Measurements from ENCODE around the gene ILRUN.
"Not testable (repeated sequence)": the region's sequence is repeated elsewhere in the genome, so short reads cannot be mapped to it uniquely, and the experiment has no call there.

ILRUN gene

GRCh38 chr6:34697544-34697836, 923 bp upstream of the ILRUN start:
- no peak for DNase-seq (ENCODE audit: low read depth)

- DNase-seq (ENCODE audit: low read depth), result no peak
These were observed 303 bp downstream of the ILRUN start for GRCh38 chr6:34696189-34696738.

DNA sequence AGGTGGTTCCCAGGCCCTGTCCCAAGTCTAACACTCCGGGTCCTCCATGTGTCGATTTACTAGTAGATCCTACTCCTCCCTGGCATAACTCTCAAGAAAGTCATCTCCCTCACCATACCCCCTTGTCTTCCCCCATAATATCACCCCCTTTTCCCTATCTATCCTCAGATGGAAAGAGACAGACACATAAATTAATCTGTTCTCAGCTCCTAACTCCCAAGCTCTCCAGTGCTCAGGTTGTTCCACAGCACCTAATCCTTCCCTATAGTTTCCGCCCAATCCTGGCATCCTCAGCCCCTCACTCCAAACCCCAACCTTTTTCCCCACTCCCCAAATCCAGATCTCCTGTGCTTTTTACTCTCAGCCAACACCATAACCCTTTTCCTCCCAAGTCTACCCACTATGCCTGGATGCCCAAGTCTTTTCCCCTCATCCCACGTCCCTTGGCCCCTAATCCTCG, 808 bp downstream of the ILRUN start:
- DNase-seq (ENCODE audit: low read depth), result no peak

GRCh38 chr6:34692280-34692679, 4.3 kb downstream of the ILRUN start:
- DNase-seq (ENCODE audit: low read depth), result no peak

DNA sequence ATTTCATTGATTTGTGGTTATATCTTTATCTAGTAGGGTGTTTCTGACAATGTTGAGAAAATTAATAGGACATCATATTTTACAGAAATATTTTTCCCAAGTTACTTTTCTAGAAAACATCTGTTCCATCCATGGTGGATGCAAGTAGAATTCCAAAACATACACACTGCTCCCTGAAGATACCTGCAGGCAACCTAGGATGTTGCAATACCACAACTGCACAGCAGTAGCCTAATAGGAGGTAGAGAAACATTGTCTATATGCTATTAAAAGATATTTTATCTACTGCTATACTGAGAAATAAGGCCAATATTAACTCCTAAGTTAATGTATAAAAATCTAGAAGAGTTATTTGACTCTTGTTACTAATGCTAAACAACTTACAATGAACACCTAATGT, 6.8 kb downstream of the ILRUN start:
- DNase-seq (ENCODE audit: low read depth), result no peak

- DNase-seq (ENCODE audit: low read depth), result no peak
These were observed 7.6 kb downstream of the ILRUN start for GRCh38 chr6:34688956-34689355.

- no peak for DNase-seq (ENCODE audit: low read depth)
These were observed 11.6 kb downstream of the ILRUN start for GRCh38 chr6:34684919-34685318.

DNA sequence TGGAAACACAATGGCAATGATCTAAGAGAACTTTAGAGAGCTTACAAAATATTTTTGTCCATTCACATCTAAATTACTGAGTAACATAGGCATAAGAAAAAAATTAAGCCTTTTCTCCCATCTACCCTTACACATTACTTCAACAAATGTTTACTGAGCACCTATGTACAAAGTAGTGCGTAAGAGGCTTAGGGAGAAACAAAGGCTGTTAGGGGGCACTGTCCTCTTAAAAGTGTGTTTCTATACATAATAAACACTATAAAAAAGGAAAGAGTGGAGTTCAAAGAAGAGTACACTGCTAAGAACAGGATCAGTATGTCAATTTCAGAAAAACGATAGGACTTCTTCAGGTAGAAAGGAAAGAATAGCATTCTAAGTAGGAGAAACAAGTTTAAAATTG, 12.2 kb downstream of the ILRUN start:
- DNase-seq (ENCODE audit: low read depth), result no peak

DNA sequence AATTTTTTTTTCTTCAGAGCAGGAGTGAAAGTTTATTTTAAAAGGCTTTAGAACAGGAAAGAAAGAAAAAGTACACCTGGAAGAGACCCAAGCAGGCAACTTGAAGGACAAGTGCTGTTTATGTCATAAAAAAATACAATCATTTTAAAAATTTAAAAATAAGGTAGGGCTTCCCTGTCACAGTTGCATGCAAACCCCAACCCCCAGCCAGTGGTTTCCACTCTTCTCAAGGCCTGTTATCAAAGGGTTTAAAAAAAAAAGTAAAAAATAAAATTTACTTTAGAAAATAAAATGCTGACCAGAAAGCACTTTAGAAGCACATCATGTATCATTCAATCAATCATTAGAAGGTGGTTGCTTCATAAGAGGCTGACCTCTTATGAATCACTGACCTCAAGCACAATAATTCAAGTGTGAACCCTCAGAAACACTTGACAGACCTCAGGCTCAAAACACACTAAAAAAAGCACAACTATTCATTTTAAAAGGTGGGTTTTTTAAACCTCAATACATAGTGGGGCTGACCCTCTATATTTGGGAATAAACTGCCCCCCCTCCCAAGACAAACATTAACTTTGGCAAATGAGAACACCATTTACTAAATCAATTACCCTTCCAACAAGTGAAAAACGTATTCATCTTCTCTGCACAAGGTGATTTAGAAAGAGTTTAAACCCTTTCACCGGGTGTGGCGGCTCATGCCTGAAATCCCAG, 15.6 kb downstream of the ILRUN start:
- no peak for DNase-seq (ENCODE audit: low read depth)

DNA sequence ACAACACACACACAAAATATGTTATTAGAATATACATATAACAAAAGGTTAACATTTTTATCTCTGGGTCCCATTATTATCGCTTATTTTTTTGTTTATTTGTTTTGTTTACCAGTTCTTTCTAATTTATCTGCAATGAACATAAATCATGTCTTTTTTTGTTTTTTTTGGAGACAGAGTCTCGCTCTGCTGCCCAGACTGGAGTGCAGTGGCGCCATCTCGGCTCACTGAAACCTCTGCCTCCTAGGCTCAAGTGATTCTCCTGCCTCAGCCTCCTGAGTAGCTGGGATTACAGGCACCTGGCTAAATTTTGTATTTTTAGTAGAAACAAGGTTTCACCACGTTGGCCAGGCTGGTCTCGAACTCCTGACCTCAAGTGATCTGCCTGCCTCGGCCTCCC, 16.3 kb downstream of the ILRUN start:
- not testable (repeated sequence) for DNase-seq (ENCODE audit: low read depth)

DNA sequence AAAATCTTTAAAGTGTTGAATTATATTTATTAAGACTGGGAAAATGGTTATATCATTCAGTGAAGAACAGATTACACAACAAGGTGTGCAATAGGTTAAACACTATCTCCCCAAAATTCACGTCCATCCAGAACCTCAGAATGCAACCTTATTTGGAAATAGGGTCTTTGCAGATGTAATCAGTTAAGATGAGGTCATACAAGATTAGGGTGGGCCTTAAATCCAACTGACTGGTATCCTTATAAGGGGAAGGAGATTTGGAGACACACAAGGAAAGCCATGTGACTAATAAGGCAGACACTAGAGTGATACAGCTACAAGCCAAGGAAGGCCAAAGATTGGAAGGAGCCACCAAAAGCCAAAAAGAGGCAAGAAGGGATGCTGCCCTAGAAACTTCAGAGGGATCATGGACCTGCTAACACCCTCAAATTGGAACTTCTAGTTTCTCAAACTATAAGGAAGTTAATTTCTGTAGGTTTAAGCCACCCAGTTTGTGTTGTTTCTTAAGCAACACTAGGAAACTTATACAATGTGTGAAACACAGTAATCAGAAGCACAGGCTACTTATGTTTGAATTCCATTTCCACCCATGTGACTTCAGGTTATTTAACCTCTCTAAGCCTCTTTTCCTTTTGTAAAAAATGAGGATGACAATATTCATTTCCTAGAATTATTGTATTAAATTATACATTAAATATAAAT, 16.9 kb downstream of the ILRUN start:
- DNase-seq (ENCODE audit: low read depth), result no peak

- DNase-seq (ENCODE audit: low read depth), result no peak
These were observed 20.4 kb downstream of the ILRUN start for GRCh38 chr6:34676140-34676539.

- not testable (repeated sequence) for DNase-seq (ENCODE audit: low read depth)
These were observed 21.6 kb downstream of the ILRUN start for GRCh38 chr6:34674930-34675329.

DNA sequence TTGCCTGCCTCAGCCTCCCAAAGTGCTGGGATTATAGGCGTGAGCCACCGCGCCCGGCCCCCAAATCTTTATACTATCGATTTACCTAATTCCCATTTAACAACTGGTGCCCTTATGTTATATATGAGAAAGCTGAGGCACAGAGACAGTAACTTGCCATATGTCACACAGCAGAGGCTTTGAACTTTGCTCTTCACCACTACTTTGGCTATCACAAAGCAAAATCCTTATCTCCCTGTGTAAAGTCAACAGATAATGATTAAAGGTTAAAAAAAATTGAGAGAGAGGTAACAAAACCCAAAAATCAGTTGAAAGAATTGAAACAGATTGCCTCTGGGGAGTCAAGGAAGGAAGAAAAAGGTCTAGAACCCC, 22.3 kb downstream of the ILRUN start:
- DNase-seq (ENCODE audit: low read depth), result no peak

DNA sequence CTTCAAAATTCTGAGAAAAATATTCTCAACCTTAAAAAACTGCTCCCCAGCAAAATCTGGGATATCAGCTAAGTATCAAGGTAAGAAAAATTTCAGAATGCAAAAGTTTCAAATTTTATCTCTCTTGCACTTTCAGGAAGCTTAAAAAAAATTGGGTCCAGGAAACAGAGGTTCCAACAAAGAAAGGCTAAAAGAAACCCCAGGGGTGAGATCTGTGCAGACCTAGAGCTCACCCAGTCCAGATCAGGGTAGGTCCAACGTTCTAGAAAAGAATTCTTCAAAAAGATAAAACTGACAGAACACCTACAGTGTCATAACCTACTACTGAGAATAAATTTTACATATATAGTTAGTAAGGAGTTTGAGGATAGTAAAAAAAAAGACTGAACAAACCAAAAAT, 23.5 kb downstream of the ILRUN start:
- DNase-seq (ENCODE audit: low read depth), result no peak

DNA sequence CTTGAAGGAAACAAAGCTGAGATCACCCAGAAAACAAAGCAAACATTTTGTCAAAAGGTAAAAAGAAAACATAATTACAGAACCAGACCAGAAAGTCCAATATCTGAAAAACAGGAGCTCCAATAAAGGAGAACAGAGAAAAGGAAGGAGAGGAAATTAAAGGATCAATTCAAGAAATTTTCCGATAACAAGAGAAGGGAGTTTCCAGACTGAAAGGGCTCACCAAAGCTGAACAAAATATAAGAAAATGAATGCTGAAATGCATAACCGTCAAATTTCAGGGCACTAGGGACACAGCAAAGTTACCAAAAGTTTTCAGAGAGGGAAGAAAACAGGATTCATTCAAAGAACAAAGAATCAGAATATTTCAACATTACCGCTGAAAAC, 23.9 kb downstream of the ILRUN start:
- no peak for DNase-seq (ENCODE audit: low read depth)

DNA sequence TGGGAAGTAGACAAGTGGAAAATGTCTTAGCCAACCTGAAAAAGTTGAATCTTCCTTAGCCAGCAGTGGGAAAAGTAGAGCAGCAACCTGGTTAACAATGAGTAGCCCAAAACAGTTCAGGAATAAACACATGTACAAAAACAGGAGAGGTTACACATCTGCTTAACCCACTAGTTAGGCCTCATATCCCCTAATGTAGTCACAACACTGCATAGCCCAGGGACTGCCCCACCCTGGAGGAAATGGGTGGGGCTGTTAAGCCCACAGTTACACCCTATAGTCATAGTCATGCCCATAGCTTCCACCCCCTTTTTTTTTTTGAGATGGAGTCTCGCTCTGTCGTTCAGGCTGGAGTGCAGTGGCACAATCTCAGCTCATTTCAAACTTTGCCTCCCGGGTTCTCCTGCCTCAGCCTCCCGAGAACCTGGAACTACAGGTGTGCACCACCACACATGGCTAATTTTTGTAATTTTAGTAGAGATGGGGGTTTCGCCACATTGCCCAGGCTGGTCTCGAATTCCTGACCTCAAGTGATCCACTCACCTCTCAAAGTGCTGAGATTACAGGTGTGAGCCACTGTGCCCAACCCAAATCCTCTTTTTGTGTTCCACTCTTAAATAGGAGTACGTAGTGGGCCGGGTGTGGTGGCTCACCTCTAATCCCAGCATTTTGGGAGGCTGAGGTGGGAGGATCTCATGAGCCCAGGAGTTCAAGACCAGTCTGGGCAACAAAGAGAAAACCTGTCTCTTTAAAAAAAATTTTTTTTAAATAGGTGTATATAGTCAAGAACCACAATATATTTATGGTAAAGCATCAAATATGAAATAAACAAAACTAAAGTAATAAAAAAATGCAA, 24.5 kb downstream of the ILRUN start:
- peak; percentile 60 for DNase-seq (ENCODE audit: low read depth)

DNA sequence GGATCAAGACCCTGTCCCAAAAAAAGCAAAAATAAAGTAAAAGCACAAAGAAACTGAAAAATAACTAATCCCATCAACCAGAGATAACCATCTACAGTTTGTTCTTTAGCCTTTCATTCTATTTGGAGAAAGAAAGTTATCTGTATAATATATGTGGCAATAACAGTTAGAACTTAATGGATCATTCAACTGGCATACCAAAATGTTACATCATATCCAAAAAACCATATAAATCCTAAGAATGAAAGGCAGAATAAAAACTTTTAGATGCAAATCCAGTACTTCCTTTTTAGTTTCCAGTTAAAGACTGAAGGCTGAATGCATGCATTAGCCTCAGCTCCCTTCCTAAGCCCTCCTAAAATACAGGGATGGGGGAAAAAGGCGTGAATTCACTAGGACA, 25.2 kb downstream of the ILRUN start:
- DNase-seq (ENCODE audit: low read depth), result no peak

- not testable (repeated sequence) for DNase-seq (ENCODE audit: low read depth)
These were observed 27.8 kb downstream of the ILRUN start for GRCh38 chr6:34668799-34669198.

DNA sequence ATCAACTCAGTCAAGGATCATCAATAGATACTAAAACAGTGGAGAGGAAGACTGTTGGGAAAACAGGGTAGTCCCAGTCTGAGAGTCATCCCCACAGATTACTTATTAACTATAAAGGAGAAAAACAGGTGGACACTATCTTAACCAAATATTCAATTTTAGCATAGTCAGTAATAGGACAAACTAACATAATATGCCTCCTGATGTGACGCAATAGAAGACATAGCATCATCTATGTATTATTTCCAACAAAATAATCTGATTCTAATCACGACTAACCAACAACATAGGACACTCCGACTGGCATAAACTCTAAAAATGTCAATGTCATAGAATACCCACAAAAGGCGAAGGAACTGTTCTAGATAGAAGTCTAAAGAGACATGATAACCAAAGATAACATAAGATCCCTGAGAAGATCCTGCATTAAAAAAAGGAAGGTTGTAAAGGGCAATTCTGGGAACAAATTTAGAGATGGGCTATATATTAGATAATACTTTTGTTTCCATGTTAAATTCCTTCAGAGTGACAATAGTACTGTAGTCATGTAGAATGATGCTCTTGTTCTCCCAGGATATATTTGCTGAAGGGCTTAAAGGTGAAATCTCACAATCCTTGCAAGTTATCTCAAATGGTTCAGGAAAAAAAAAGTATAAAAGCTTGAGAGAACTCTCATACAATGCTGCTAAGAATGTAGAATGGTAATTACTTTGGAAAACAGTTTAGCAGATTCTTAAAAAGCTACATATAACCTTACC, 28.9 kb downstream of the ILRUN start:
- no peak for DNase-seq (ENCODE audit: low read depth)

DNA sequence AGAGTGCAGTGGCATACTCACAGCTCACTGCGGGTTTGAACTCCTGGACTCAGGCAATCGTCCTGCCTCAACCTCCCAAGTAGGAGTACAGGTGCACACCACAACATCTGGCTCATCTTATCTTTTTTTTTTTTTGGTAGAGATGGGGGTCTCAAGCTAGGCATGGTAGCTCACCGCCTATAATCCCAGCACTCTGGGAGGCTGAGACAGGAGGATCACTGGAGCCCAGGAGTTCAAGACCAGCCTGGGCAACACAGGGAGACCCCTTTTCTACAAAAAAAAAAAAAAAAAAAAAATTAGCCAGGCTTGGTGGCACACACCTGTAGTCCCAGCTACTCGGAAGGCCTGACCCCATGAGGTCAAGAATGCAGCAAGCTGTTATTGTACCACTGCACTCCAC, 31.5 kb downstream of the ILRUN start:
- no peak for DNase-seq (ENCODE audit: low read depth)
